Natural killer cell (primary cell): ENCODE results near the gene RYR2. TPM values are rescaled to one million over a fixed set of nuclear protein-coding genes. Genes with fewer than 3 reads are reported as not detected.

Experiments used
- ATAC-seq, 3 donors: fragments of 150-1000 bp in 2 of 3; fragments of 200-7000 bp in 1 of 3; cut with Tn5 transposase; 1 replicate in 1 of 3; 2 replicates in 2 of 3; pipeline ENCODE4 v1.10.0; 2021; ENCODE audit warnings: mild to moderate bottlenecking in 2 of 3, moderate library complexity in 2 of 3
- DNase-seq, 2 donors: peaks; one replicate each; pipeline versions ENCODE4 v3.0.0 to v3.0.0-alpha.2; 2013 to 2021; ENCODE audit warnings: mixed read lengths in 1 of 2
- H3K27ac ChIP-seq: one replicate; pipeline ENCODE4 v1.5.1; 2013; ENCODE audit warnings: mild to moderate bottlenecking, low read length
- H3K27me3 ChIP-seq: one replicate; pipeline ENCODE4 v1.6.1; 2013; ENCODE audit warnings: low read length; ENCODE audit not compliant: control insufficient read depth, insufficient read depth
- H3K36me3 ChIP-seq: one replicate; pipeline ENCODE4 v1.6.1; 2013; ENCODE audit warnings: low read length; ENCODE audit not compliant: control insufficient read depth, insufficient read depth
- H3K4me1 ChIP-seq: one replicate; pipeline ENCODE4 v1.6.1; 2013; ENCODE audit warnings: low read length; ENCODE audit not compliant: control insufficient read depth, insufficient read depth
- H3K4me3 ChIP-seq: one replicate; pipeline ENCODE4 v1.5.1; 2013; ENCODE audit warnings: low read length
- H3K9me3 ChIP-seq: one replicate; pipeline ENCODE4 v1.6.1; 2013; ENCODE audit warnings: low read length; ENCODE audit not compliant: control insufficient read depth, insufficient read depth
- H3K27ac Mint-ChIP-seq, 2 donors: one replicate each; pipeline ENCODE4 v1.8.0; 2022; ENCODE audit warnings: mild to moderate bottlenecking in 2 of 2, mixed read lengths in 2 of 2, moderate library complexity in 1 of 2
- H3K27me3 Mint-ChIP-seq, 2 donors: one replicate each; pipeline ENCODE4 v1.8.0; 2022; ENCODE audit warnings: low read depth in 2 of 2, mixed read lengths in 2 of 2
- H3K36me3 Mint-ChIP-seq: one replicate; pipeline ENCODE4 v1.8.0; 2022; ENCODE audit warnings: mixed read lengths
- H3K4me1 Mint-ChIP-seq, 2 donors: one replicate each; pipeline ENCODE4 v1.8.0; 2022; ENCODE audit warnings: mixed read lengths in 2 of 2
- H3K4me3 Mint-ChIP-seq: one replicate; pipeline ENCODE4 v1.8.0; 2022; ENCODE audit warnings: mild to moderate bottlenecking, moderate library complexity, mixed read lengths
- H3K9me3 Mint-ChIP-seq, 2 donors: one replicate each; pipeline ENCODE4 v1.8.0; 2022; ENCODE audit warnings: mixed read lengths in 2 of 2
- CTCF ChIP-seq: fragments of 200-600 bp; IDR thresholded peaks from one replicate; pipeline ENCODE4 v1.8.0; 2022; ENCODE audit warnings: antibody characterized with exemption
- WGBS: methylation state at CpG from one replicate; pipeline ENCODE4 v1.1.7; 2013; ENCODE audit warnings: missing lambda C conversion rate; ENCODE audit not compliant: insufficient coverage; 5-methylcytosine and 5-hydroxymethylcytosine counted together
- intact Hi-C: fragments of 100-400 bp; cut with micrococcal nuclease; formaldehyde crosslinking; loops from one replicate; pipeline ENCODE4 v1.14.2; 2022
- total RNA-seq, 4 donors: library from RNA; stranded (reverse); fragments of 120-200 nt in 1 of 4; gene quantifications; one replicate each; pipeline versions ENCODE4 v1.2.3 to v1.2.4, GENCODE V29; 2013 to 2022

The RYR2 gene
- total RNA-seq, 3 donors from 2014 or later (not counting 1 experiment from before 2014, with no cell fraction given), result 0.13 to 1.2 (median 0.38) TPM

GRCh38 chr1:237760951-237761350, 719.0 kb downstream of the RYR2 start:
- no peaks in the 10 kb centered on the region for H3K4me1 ChIP-seq
- no peak for DNase-seq
- no peak overlapping the region for H3K27ac Mint-ChIP-seq
- ATAC-seq, result no peak
- no peak overlapping the region for H3K27ac ChIP-seq
- H3K4me1 Mint-ChIP-seq, result no peaks in the 10 kb centered on the region
- H3K36me3 Mint-ChIP-seq, result no peaks in the 10 kb centered on the region
- no peaks in the 10 kb centered on the region for H3K27me3 Mint-ChIP-seq
- H3K9me3 ChIP-seq, result no peaks in the 10 kb centered on the region
- TF ChIP-seq CTCF, result no peak
- 93% methylated on average over 3 of the region's 5 CpGs for WGBS
- H3K4me3 Mint-ChIP-seq, result no peak overlapping the region
- H3K9me3 Mint-ChIP-seq, result no peaks in the 10 kb centered on the region
- intact Hi-C loops, result no loop called here
- no peaks in the 10 kb centered on the region for H3K36me3 ChIP-seq
- no peak overlapping the region for H3K4me3 ChIP-seq
- H3K27me3 ChIP-seq, result no peaks in the 10 kb centered on the region

GRCh38 chr1:237763137-237763536, 721.2 kb downstream of the RYR2 start:
- no peak overlapping the region for H3K27ac ChIP-seq
- no peaks in the 10 kb centered on the region for H3K27me3 ChIP-seq
- H3K4me1 ChIP-seq, result no peaks in the 10 kb centered on the region
- Mint-ChIP-seq H3K4me1 (no peaks in the 10 kb centered on the region), H3K27me3 (peaks cover 0 to 3% of the 10 kb centered on the region in 2 donors), H3K27ac (no peak overlapping the region), H3K36me3 (no peaks in the 10 kb centered on the region), H3K4me3 (no peak overlapping the region), H3K9me3 (no peaks in the 10 kb centered on the region)
- H3K36me3 ChIP-seq, result no peaks in the 10 kb centered on the region
- no peak overlapping the region for H3K4me3 ChIP-seq
- no peaks in the 10 kb centered on the region for H3K9me3 ChIP-seq
- ATAC-seq (no peak), DNase-seq (no peak)
- no peak for TF ChIP-seq CTCF
- WGBS, result 77% methylated on average over 7 of the region's 7 CpGs
- intact Hi-C loops, result no loop called here

GRCh38 chr1:237763751-237764150, 721.8 kb downstream of the RYR2 start:
- Mint-ChIP-seq H3K4me1 (no peaks in the 10 kb centered on the region), H3K36me3 (no peaks in the 10 kb centered on the region), H3K9me3 (no peaks in the 10 kb centered on the region), H3K27me3 (peaks cover 0 to 3% of the 10 kb centered on the region in 2 donors), H3K4me3 (no peak overlapping the region), H3K27ac (no peak overlapping the region)
- H3K36me3 ChIP-seq, result no peaks in the 10 kb centered on the region
- H3K27me3 ChIP-seq, result no peaks in the 10 kb centered on the region
- intact Hi-C loops, result no loop called here
- ATAC-seq, result no peak
- WGBS, result 43% methylated on average over 2 of the region's 2 CpGs
- no peak overlapping the region for H3K4me3 ChIP-seq
- H3K9me3 ChIP-seq, result no peaks in the 10 kb centered on the region
- no peak overlapping the region for H3K27ac ChIP-seq
- no peaks in the 10 kb centered on the region for H3K4me1 ChIP-seq
- DNase-seq, result no peak
- TF ChIP-seq CTCF, result no peak

- H3K4me1 Mint-ChIP-seq, result peaks cover 0 to 5% of the 10 kb centered on the region in 2 donors
- no CpG with 5 or more reads among the region's 2 CpGs for WGBS
- Histone ChIP-seq H3K36me3 (no peaks in the 10 kb centered on the region), H3K27ac (no peak overlapping the region), H3K9me3 (no peaks in the 10 kb centered on the region), H3K4me3 (no peak overlapping the region), H3K27me3 (no peaks in the 10 kb centered on the region), H3K4me1 (no peaks in the 10 kb centered on the region)
- intact Hi-C loops, result no loop called here
- peaks cover 0 to 3% of the 10 kb centered on the region in 2 donors for H3K27me3 Mint-ChIP-seq
- peak overlapping the region; percentile 25 for H3K4me3 Mint-ChIP-seq
- DNase-seq (no peak), ATAC-seq (no peak)
- H3K9me3 Mint-ChIP-seq, result no peaks in the 10 kb centered on the region
- no peak for TF ChIP-seq CTCF
- H3K36me3 Mint-ChIP-seq, result no peaks in the 10 kb centered on the region
- H3K27ac Mint-ChIP-seq, result no peak overlapping the region
Measured at GRCh38 chr1:237769916-237770315, 727.9 kb downstream of the RYR2 start.
